Keratinocyte (primary cell): Measurements from ENCODE around the gene UBA7. TPM values are rescaled to one million over a fixed set of nuclear protein-coding genes. Genes with fewer than 3 reads are reported as not detected.
A peak's percentile ranks its signal among the peaks of the same experiment; 100 is the strongest.
"Not testable (repeated sequence)": the region's sequence is repeated elsewhere in the genome, so short reads cannot be mapped to it uniquely, and the experiment has no call there.

Source experiments
- DNase-seq: peaks from one replicate; pipeline ENCODE4 v3.0.0-alpha.2; 2011; ENCODE audit warnings: low read depth, missing footprints, low spot score
- FAIRE-seq: peaks from 2 replicates; lab custom pipeline; 2011; peaks lifted over from hg19 to GRCh38; lab: Jason Lieb, UNC
- H2AFZ ChIP-seq: 2 replicates; pipeline ENCODE4 v1.6.0; 2012; ENCODE audit warnings: low read length, control low read depth, inconsistent platforms; ENCODE audit not compliant: control insufficient read depth
- H3K27ac ChIP-seq: 2 replicates; pipeline ENCODE4 v1.5.1; 2011; ENCODE audit warnings: low read length; ENCODE audit not compliant: control insufficient read depth, insufficient read depth
- H3K27me3 ChIP-seq: 3 replicates; pipeline ENCODE4 v1.6.0; 2011; ENCODE audit warnings: low read length; ENCODE audit not compliant: control insufficient read depth, insufficient read depth; ENCODE audit errors: extremely low read depth
- H3K36me3 ChIP-seq, 2 experiments: 2 replicates in 1 of 2; 3 replicates in 1 of 2; pipeline ENCODE4 v1.5.1; 2011; ENCODE audit warnings: low read length in 2 of 2, mild to moderate bottlenecking in 1 of 2; ENCODE audit not compliant: control insufficient read depth in 2 of 2, insufficient read depth in 2 of 2; ENCODE audit errors: extremely low read depth in 1 of 2
- H3K4me1 ChIP-seq: 3 replicates; pipeline ENCODE4 v1.5.1; 2011; ENCODE audit warnings: low read length; ENCODE audit not compliant: control insufficient read depth, insufficient read depth; ENCODE audit errors: extremely low read depth
- H3K4me2 ChIP-seq: 3 replicates; pipeline ENCODE4 v1.6.0; 2011; ENCODE audit warnings: low read depth, low read length; ENCODE audit not compliant: control insufficient read depth, insufficient read depth; ENCODE audit errors: extremely low read depth
- H3K4me3 ChIP-seq, 3 experiments: fragments of 200-600 bp in 1 of 3; sonication (generic) in 1 of 3; 2 replicates in 2 of 3; 3 replicates in 1 of 3; pipeline ENCODE4 v1.5.1; 2011 to 2016; ENCODE audit warnings: low read length in 3 of 3, mild to moderate bottlenecking in 3 of 3, control low read depth in 2 of 3, inconsistent platforms in 1 of 3, low read depth in 1 of 3, mixed read lengths in 1 of 3, mixed run types in 1 of 3, moderate library complexity in 1 of 3; ENCODE audit not compliant: control insufficient read depth in 2 of 3, insufficient read depth in 2 of 3; ENCODE audit errors: extremely low read depth in 1 of 3
- H3K79me2 ChIP-seq: 2 replicates; pipeline ENCODE4 v1.6.0; 2012; ENCODE audit warnings: low read length; ENCODE audit not compliant: control insufficient read depth, insufficient read depth
- H3K9ac ChIP-seq: 3 replicates; pipeline ENCODE4 v1.6.0; 2011; ENCODE audit warnings: low read length; ENCODE audit not compliant: control insufficient read depth, insufficient read depth; ENCODE audit errors: extremely low read depth
- H3K9me1 ChIP-seq: 3 replicates; pipeline ENCODE4 v1.6.0; 2011; ENCODE audit warnings: low read length; ENCODE audit not compliant: control insufficient read depth, insufficient read depth; ENCODE audit errors: extremely low read depth
- H3K9me3 ChIP-seq: 2 replicates; pipeline ENCODE4 v1.5.1; 2012; ENCODE audit warnings: low read depth, low read length; ENCODE audit not compliant: control insufficient read depth
- H4K20me1 ChIP-seq: 3 replicates; pipeline ENCODE4 v1.6.0; 2011; ENCODE audit warnings: low read length; ENCODE audit not compliant: control insufficient read depth, insufficient read depth; ENCODE audit errors: extremely low read depth
- EZH2 ChIP-seq: IDR thresholded peaks from one replicate; pipeline ENCODE4 v1.6.1; 2012; ENCODE audit warnings: inconsistent platforms, mild to moderate bottlenecking, low read length, moderate library complexity
- dilution Hi-C: fragments of 300-500 bp; cut with MboI; formaldehyde crosslinking; loops from one replicate; pipeline ENCODE4 v1.7.0; 2020; ENCODE audit warnings: low sequenced_read_pairs; ENCODE audit not compliant: extremely low pct_ligation_motif_present
- polyA plus RNA-seq, 5 experiments: library from polyadenylated mRNA; depleted of rRNA in 3 of 5; stranded (reverse) in 3 of 5; stranded (forward) in 1 of 5; unstranded in 1 of 5; fragments of >200 nt; gene quantifications; 1 replicate in 1 of 5; 2 replicates in 3 of 5; 3 replicates in 1 of 5; pipeline versions ENCODE4 v1.2.1 to v1.2.3, GENCODE V29; 2011 to 2012; ENCODE audit warnings: missing spikeins in 2 of 5, low read depth in 1 of 5, low replicate concordance in 1 of 5
- TF ChIP-seq, protein P1 (sequence below), 3 experiments: IDR thresholded peaks in 1 of 3; conservative IDR thresholded peaks in 1 of 3; optimal IDR thresholded peaks in 1 of 3; 2 replicates in 2 of 3; 3 replicates in 1 of 3; pipeline versions ENCODE3 to v1.5.1; 2011; ENCODE audit warnings: low read length in 3 of 3, mild to moderate bottlenecking in 3 of 3, moderate library complexity in 2 of 3, control low read depth in 1 of 3, inconsistent platforms in 1 of 3; ENCODE audit not compliant: insufficient read depth in 2 of 3; ENCODE audit errors: extremely low read depth in 1 of 3

UBA7 gene
- polyA plus RNA-seq, 1 donor (not counting 4 experiments of a cell fraction or from before 2014, with no cell fraction given), result 5.4 TPM

DNA sequence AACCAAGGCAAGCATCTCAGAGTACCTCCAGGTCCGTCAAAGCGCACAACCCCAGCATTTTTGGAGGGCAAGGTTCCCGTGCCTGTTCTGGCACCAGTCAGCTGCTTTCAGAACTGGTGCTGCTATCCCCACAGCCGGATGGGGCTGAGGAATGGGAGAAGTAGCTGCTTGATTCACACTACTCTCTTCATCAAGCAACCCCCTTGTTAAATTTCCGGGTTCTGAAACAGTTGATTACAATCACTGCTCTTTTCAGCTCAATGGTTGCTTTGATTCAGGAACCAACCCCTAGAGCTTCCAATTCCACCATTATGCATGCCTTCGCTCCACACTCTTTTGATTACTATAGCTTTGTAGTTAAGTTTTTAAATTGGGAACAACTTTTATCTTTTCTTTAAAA is 12.3 kb upstream of the UBA7 start:
- H3K9me3 ChIP-seq, result no peaks in the 10 kb centered on the region
- no peak overlapping the region for H3K9ac ChIP-seq
- FAIRE-seq, result no peak
- no peak overlapping the region for H3K4me2 ChIP-seq
- H4K20me1 ChIP-seq, result no peaks in the 10 kb centered on the region
- no peak overlapping the region for H3K27ac ChIP-seq
- no peak overlapping the region for H3K4me3 ChIP-seq
- H3K4me1 ChIP-seq, result no peaks in the 10 kb centered on the region
- H2AFZ ChIP-seq, result no peak overlapping the region
- dilution Hi-C loops, result no loop called here
- no peaks in the 10 kb centered on the region for H3K79me2 ChIP-seq
- no peak for DNase-seq
- no peak for TF ChIP-seq EZH2
- TF ChIP-seq, protein P1, sequence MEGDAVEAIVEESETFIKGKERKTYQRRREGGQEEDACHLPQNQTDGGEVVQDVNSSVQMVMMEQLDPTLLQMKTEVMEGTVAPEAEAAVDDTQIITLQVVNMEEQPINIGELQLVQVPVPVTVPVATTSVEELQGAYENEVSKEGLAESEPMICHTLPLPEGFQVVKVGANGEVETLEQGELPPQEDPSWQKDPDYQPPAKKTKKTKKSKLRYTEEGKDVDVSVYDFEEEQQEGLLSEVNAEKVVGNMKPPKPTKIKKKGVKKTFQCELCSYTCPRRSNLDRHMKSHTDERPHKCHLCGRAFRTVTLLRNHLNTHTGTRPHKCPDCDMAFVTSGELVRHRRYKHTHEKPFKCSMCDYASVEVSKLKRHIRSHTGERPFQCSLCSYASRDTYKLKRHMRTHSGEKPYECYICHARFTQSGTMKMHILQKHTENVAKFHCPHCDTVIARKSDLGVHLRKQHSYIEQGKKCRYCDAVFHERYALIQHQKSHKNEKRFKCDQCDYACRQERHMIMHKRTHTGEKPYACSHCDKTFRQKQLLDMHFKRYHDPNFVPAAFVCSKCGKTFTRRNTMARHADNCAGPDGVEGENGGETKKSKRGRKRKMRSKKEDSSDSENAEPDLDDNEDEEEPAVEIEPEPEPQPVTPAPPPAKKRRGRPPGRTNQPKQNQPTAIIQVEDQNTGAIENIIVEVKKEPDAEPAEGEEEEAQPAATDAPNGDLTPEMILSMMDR (optimal IDR thresholded peaks at IDR 0.05 in 1 of 3, IDR thresholded peaks at IDR 0.05 in 1 of 3, conservative IDR thresholded peaks at IDR 0.05 in 1 of 3; ENCODE audit: extremely low read depth in 1 of 3, insufficient read depth in 2 of 3, low read length in 3 of 3), result no peak
- H3K9me1 ChIP-seq, result no peaks in the 10 kb centered on the region
- no peaks in the 10 kb centered on the region for H3K27me3 ChIP-seq
- H3K36me3 ChIP-seq, result peaks cover 0 to 9% of the 10 kb centered on the region in 2 experiments

DNA sequence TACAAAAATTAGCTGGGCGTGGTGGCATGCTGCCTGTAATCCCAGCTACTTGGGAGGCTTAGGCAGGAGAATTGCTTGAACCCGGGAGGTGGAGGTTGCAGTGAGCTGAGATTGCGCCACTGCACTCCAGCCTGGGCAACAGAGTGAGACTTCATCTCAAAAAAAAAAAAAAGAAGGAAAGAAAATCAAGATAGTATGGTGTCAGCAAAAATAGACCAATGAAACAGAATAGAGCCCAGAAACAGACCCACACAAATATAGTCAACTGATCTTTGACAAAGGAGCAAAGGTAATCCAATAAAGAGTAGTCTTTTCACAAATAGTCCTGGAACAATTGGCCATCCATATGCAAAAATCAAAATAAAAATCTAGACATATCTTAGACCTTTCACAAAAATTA is 9.4 kb upstream of the UBA7 start:
- dilution Hi-C loops, H3K9me3 ChIP-seq, H3K4me1 ChIP-seq, H3K4me3 ChIP-seq, H2AFZ ChIP-seq, FAIRE-seq, H3K9ac ChIP-seq, H3K27ac ChIP-seq, H3K36me3 ChIP-seq, H3K27me3 ChIP-seq, H3K4me2 ChIP-seq, DNase-seq, H3K79me2 ChIP-seq, H3K9me1 ChIP-seq, H4K20me1 ChIP-seq: not testable (repeated sequence)

DNA sequence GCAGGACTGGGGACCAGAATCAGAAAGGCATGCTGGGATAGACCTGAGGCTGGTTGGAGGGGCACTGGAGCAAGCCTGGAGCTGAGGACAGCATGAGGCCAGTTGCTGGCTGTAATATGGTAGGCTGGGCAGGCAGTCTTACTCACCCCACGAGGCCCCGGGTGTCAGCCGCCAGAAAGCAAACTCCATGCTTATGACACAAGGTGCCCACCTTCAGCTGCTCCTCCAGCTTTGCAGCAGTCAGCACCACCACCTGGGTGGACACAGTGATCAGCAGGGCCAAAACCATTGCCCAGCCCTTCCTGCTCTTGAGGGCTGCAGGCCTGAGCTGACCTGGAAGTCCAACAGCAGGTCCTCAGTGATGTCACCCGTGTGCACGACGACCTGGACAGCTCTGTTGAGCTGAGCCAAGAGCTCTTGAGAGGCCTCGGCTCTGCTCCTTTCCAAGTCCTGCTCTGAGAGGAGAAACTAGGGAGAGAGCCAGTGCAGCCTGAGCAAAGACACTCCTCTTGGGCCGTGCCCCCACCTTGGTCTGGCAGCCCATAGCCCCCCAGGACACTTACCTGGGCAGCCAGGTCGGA is 747 bp downstream of the UBA7 start:
- FAIRE-seq, result no peak
- Histone ChIP-seq H3K4me1 (peaks cover 12% of the 10 kb centered on the region), H3K79me2 (no peaks in the 10 kb centered on the region), H3K27me3 (no peaks in the 10 kb centered on the region), H3K9me1 (no peaks in the 10 kb centered on the region), H3K9me3 (no peaks in the 10 kb centered on the region), H3K36me3 (peaks cover 0 to 3% of the 10 kb centered on the region in 2 experiments), H3K9ac (no peak overlapping the region), H2AFZ (peak overlapping the region; percentile 77), H3K4me3 (no peak overlapping the region), H3K4me2 (peak overlapping the region; percentile 85), H4K20me1 (no peaks in the 10 kb centered on the region), H3K27ac (no peak overlapping the region)
- dilution Hi-C loops, result no loop called here
- TF ChIP-seq, protein P1 (optimal IDR thresholded peaks at IDR 0.05 in 1 of 3, IDR thresholded peaks at IDR 0.05 in 1 of 3, conservative IDR thresholded peaks at IDR 0.05 in 1 of 3; ENCODE audit: extremely low read depth in 1 of 3, insufficient read depth in 2 of 3, low read length in 3 of 3), result no peak
- no peak for TF ChIP-seq EZH2
- DNase-seq, result no peak
